ENCODE measurements around the gene PXYLP1. TPM values are rescaled to one million over a fixed set of nuclear protein-coding genes. Genes with fewer than 3 reads are reported as not detected.

Gene PXYLP1
- total RNA-seq, 1 donor from 2014 or later, result 26.1 TPM

GRCh38 chr3:141258973-141259372 is 27.3 kb downstream of the PXYLP1 start:
- peaks cover 14% of the 10 kb centered on the region for H3K36me3 Mint-ChIP-seq
- no peak overlapping the region for H3K4me3 Mint-ChIP-seq
- H3K27me3 Mint-ChIP-seq, result no peaks in the 10 kb centered on the region
- DNase-seq (ENCODE audit: extremely low spot score, unreplicated experiment), result no peak
- H3K4me1 Mint-ChIP-seq (ENCODE audit: unreplicated experiment), result peaks cover 14% of the 10 kb centered on the region
- no peak overlapping the region for H3K27ac Mint-ChIP-seq
- TF ChIP-seq, protein P1, sequence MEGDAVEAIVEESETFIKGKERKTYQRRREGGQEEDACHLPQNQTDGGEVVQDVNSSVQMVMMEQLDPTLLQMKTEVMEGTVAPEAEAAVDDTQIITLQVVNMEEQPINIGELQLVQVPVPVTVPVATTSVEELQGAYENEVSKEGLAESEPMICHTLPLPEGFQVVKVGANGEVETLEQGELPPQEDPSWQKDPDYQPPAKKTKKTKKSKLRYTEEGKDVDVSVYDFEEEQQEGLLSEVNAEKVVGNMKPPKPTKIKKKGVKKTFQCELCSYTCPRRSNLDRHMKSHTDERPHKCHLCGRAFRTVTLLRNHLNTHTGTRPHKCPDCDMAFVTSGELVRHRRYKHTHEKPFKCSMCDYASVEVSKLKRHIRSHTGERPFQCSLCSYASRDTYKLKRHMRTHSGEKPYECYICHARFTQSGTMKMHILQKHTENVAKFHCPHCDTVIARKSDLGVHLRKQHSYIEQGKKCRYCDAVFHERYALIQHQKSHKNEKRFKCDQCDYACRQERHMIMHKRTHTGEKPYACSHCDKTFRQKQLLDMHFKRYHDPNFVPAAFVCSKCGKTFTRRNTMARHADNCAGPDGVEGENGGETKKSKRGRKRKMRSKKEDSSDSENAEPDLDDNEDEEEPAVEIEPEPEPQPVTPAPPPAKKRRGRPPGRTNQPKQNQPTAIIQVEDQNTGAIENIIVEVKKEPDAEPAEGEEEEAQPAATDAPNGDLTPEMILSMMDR (conservative IDR thresholded peaks at IDR 0.05), result no peak
- no peaks in the 10 kb centered on the region for H3K9me3 Mint-ChIP-seq

DNA sequence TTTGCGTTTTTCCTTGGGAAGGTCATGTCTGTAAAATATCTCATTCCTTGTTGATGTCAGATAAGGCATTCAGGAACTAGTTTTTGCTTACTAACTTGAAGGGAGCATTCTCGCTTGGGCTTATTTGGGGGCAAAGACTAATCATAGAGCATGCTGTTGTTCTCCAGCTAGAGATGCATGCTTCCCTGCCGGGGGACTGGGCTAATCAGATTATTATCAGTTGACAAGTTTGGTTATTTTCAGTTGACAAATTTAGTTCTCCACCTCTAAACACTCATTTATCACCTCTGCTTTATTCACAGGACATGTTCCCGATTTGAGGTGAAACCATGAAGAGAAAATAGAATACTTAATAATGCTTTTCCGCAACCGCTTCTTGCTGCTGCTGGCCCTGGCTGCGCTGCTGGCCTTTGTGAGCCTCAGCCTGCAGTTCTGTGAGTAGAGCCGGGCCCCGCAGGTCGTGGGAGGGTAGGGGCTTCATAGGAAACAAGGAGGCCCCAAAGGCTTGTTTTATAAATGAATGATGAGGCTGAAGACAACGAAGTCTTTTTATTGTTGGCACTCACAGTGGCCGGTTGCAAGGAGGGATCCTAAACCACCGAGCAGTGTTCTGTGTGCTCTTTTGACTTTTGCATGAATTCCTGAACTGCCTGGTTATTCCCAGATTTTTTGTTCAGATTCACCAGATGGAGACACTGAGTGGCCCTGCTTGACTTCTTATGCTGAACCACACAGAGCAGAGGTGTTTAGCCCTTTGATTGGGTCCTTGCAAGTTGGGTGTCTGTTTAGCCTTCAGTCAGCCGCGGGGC is 28.4 kb downstream of the PXYLP1 start:
- no peaks in the 10 kb centered on the region for H3K9me3 Mint-ChIP-seq
- DNase-seq (ENCODE audit: extremely low spot score, unreplicated experiment), result peak; percentile 48
- H3K4me1 Mint-ChIP-seq (ENCODE audit: unreplicated experiment), result peaks cover 14% of the 10 kb centered on the region
- no peaks in the 10 kb centered on the region for H3K27me3 Mint-ChIP-seq
- peak overlapping the region; percentile 30 for H3K4me3 Mint-ChIP-seq
- H3K27ac Mint-ChIP-seq, result no peak overlapping the region
- H3K36me3 Mint-ChIP-seq, result peaks cover 14% of the 10 kb centered on the region
- TF ChIP-seq, protein P1 (conservative IDR thresholded peaks at IDR 0.05), result no peak

DNA sequence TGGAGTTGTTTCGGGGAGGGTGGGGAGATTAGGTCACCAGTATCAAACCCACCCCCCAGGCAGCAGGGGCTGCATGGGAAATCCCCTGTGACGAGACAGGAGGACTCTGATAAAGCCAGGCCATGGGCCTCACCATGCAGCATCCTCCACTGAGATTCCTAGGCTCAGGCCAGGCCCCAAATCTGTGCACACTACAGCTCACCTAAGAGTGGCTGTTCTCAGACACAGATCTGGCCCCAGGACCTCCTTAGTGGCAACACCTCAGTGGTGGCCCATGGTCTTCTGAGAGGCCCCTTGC is 29.0 kb downstream of the PXYLP1 start:
- Mint-ChIP-seq H3K4me1 (ENCODE audit: unreplicated experiment) (peaks cover 18% of the 10 kb centered on the region), H3K9me3 (no peaks in the 10 kb centered on the region)

GRCh38 chr3:141261472-141262307 is 30.1 kb downstream of the PXYLP1 start:
- Mint-ChIP-seq H3K27ac (no peak overlapping the region), H3K4me3 (no peak overlapping the region), H3K4me1 (ENCODE audit: unreplicated experiment) (peaks cover 21% of the 10 kb centered on the region), H3K27me3 (no peaks in the 10 kb centered on the region), H3K9me3 (no peaks in the 10 kb centered on the region), H3K36me3 (peaks cover 18% of the 10 kb centered on the region)
- TF ChIP-seq, protein P1 (conservative IDR thresholded peaks at IDR 0.05), result no peak
- peak; percentile 10 for DNase-seq (ENCODE audit: extremely low spot score, unreplicated experiment)

More for the DNA sequence above, 29.0 kb downstream of the PXYLP1 start:
- DNase-seq (ENCODE audit: extremely low spot score, unreplicated experiment), result peak; percentile 37
- peaks cover 17% of the 10 kb centered on the region for H3K36me3 Mint-ChIP-seq
- no peaks in the 10 kb centered on the region for H3K27me3 Mint-ChIP-seq
- TF ChIP-seq, protein P1 (conservative IDR thresholded peaks at IDR 0.05), result no peak
- H3K4me3 Mint-ChIP-seq, result no peak overlapping the region
- no peak overlapping the region for H3K27ac Mint-ChIP-seq

GRCh38 chr3:141262308-141262705 is 30.7 kb downstream of the PXYLP1 start:
- Mint-ChIP-seq H3K4me1 (ENCODE audit: unreplicated experiment) (peaks cover 27% of the 10 kb centered on the region), H3K4me3 (no peak overlapping the region), H3K9me3 (no peaks in the 10 kb centered on the region), H3K27ac (no peak overlapping the region), H3K27me3 (no peaks in the 10 kb centered on the region), H3K36me3 (peaks cover 18% of the 10 kb centered on the region)
- TF ChIP-seq, protein P1 (conservative IDR thresholded peaks at IDR 0.05), result no peak
- no peak for DNase-seq (ENCODE audit: extremely low spot score, unreplicated experiment)

Data from type B pancreatic cell (in vitro differentiated cells).